LNCaP clone FGC (cell line): ENCODE measurements around the gene LARGE1.

Source experiments
- DNase-seq: peaks from one replicate; pipeline ENCODE4 v3.0.0-alpha.2; 2011; ENCODE audit warnings: low read depth
- H3K4me3 ChIP-seq: 2 replicates; pipeline ENCODE4 v1.5.1; 2011; ENCODE audit warnings: mild to moderate bottlenecking, low read depth, low read length, control low read depth
- TF ChIP-seq, protein P1 (sequence below): IDR thresholded peaks from 2 replicates; pipeline ENCODE4 v1.5.1; 2012; ENCODE audit warnings: mild to moderate bottlenecking; ENCODE audit not compliant: control insufficient read depth, insufficient read depth; ENCODE audit errors: extremely low read depth

The LARGE1 gene

GRCh38 chr22:33717694-33718396, 202.4 kb downstream of the LARGE1 start:
- no peak overlapping the region for H3K4me3 ChIP-seq
- no peak for DNase-seq
- TF ChIP-seq, protein P1, sequence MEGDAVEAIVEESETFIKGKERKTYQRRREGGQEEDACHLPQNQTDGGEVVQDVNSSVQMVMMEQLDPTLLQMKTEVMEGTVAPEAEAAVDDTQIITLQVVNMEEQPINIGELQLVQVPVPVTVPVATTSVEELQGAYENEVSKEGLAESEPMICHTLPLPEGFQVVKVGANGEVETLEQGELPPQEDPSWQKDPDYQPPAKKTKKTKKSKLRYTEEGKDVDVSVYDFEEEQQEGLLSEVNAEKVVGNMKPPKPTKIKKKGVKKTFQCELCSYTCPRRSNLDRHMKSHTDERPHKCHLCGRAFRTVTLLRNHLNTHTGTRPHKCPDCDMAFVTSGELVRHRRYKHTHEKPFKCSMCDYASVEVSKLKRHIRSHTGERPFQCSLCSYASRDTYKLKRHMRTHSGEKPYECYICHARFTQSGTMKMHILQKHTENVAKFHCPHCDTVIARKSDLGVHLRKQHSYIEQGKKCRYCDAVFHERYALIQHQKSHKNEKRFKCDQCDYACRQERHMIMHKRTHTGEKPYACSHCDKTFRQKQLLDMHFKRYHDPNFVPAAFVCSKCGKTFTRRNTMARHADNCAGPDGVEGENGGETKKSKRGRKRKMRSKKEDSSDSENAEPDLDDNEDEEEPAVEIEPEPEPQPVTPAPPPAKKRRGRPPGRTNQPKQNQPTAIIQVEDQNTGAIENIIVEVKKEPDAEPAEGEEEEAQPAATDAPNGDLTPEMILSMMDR = no peak

DNA sequence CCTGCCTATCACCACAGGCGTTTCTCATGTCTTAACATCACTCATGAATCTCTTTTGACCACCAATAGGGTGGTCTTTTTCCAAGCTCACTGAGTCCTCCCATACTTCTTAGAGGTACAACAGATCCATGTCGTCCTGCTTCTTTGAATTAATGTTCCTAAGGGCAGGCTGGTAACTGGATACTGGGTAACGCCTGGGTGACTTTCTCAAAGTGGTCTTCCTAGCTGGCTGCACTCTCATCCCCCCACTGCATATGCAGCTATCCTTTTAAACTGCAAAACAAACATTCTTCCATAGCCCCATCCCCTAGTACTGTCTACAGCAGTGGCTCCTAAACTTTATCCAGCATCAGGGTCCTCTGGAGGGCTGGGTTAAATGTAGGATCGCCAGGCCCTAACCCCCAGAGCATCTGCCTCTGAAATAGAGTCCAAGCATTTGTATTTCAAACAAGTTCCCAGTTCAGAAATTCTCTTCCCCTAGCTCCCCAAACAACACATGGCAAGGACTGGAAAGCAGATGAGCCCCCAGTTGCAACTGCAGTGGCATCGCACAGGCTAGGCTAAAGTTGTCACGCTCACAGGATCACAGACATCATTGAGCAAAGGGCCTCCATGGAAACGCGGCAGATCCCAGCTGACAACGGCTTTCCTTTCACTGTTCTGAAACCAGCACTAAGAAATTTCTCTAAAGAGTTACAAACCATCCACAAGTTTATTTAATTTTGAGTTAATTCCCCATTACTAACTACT, 204.9 kb downstream of the LARGE1 start:
- DNase-seq = no peak
- H3K4me3 ChIP-seq = no peak overlapping the region
- TF ChIP-seq, protein P1 = no peak

DNA sequence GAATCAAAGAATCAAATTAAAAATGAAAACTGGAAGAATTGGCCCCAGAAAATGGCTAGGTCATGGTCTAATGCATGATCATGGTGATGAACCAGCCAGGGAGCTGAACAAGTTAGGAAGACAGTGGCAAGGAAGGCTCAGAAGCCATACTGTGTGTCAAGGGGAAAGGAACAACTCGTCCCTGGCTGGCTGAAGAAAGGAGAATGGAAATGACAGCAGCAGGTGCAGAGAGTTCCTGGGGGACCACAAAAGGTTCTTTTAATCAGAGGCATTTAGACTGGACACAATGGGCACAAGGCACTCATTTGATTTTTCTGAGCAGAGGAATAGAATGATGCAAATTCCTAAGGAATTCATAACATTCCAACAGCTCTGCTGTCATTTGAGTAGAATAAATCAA, 209.9 kb downstream of the LARGE1 start:
- DNase-seq = no peak

DNA sequence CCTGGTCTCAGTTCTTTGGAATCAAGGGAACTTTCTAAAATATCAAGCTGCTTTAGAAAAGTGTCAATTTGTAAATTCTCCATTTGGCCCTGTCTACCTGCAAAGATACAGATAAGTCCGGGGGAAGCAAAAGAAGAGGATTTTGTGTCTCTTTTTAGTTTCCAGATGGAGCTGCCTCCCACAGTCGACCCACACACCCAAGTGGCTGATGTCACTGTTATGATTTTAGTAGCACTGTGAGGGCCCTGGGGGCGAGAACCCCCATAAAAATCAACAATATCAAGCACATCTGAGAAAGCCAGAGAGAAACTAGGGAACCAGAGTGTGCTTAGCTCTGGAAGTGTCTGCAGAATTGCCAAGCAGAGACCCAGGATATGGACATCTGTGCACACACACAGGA, 212.7 kb downstream of the LARGE1 start:
- TF ChIP-seq, protein P1 = no peak
- no peak for DNase-seq
- no peak overlapping the region for H3K4me3 ChIP-seq

More for the DNA sequence above, 209.9 kb downstream of the LARGE1 start:
- TF ChIP-seq, protein P1 = no peak
- H3K4me3 ChIP-seq = no peak overlapping the region

GRCh38 chr22:33706100-33706499, 214.2 kb downstream of the LARGE1 start:
- no peak overlapping the region for H3K4me3 ChIP-seq
- TF ChIP-seq, protein P1 = no peak
- no peak for DNase-seq

- TF ChIP-seq, protein P1 = no peak
- no peak for DNase-seq
- H3K4me3 ChIP-seq = no peak overlapping the region
Measured at GRCh38 chr22:33699176-33699575, 221.1 kb downstream of the LARGE1 start.
